NCI-H82 treated with DMSO at 0.1 percent for 48 hours (cell line): ENCODE measurements around the gene ADGRE3.
"Not testable (repeated sequence)": the region's sequence is repeated elsewhere in the genome, so short reads cannot be mapped to it uniquely, and the experiment has no call there.

Source experiments
- DNase-seq: peaks from one replicate; lab custom pipeline; 2025; ENCODE audit not compliant: unreplicated experiment; lab: John Stamatoyannopoulos, UW

Gene ADGRE3

GRCh38 chr19:14669940-14670339 lies 4.7 kb downstream of the ADGRE3 start:
- no peak for DNase-seq

GRCh38 chr19:14661372-14661924 lies 13.2 kb downstream of the ADGRE3 start:
- DNase-seq: no peak

- no peak for DNase-seq
Observed at GRCh38 chr19:14659874-14660489, 14.7 kb downstream of the ADGRE3 start.

DNA sequence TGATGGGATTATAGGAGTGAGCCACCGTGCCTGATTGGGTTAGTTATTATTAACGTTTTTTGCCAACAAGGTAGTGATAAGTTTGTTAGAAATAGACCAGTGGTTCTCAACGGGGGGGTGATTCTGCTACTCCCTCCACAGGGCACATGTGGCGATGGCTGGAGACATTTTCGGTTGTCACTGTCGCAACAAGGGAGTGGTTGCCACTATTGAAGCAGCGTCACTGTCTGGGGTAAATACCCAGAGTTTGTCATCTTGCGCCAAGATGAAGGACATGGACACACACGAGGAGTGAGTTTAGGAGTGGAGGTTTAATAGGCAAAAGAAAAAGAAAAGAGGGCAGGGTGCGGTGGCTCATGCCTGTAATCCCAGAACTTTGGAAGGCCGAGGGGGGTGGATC lies 18.9 kb downstream of the ADGRE3 start:
- no peak for DNase-seq

- DNase-seq: no peak
Observed at GRCh38 chr19:14654786-14655560, 19.7 kb downstream of the ADGRE3 start.

DNA sequence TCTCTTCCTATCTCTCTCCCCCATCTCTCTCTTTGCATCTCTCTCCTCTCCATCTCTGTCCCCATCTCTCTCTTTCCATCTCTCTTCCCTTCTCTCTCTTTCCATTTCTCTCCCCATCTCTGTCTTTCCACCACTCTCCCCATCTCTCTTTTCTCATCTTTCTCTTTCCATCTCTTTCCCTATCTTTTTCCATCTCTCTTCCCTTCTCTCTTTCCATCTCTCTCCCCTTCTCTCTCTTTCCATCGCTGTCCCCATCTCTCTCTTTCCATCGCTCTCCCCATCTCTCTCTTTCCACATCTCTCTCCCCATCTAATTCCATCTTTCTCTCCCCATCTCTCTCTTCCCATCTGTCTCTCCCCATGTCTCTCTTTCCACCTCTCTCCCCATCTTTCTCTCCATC lies 24.5 kb downstream of the ADGRE3 start:
- no peak for DNase-seq

- no peak for DNase-seq
Observed at GRCh38 chr19:14649020-14649419, 25.6 kb downstream of the ADGRE3 start.

DNA sequence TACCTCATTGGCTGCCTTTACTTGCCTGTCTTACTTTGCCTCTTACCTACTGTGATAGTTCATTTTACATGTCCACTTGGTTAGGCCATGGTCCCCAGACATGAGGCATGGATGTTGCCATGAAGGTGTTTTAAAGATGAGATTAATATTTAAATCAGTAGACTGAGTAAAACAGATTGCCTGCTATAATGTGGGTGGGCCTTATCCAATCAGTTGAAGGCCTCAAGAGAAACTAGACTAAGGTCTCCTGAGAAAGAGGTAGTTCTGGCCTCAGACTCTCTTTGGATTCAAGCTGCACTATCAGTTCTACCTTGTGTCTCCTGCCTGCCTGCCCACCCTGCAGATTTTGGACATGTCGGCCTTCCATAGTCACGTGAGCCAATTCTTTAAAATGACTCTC lies 26.1 kb downstream of the ADGRE3 start:
- no peak for DNase-seq

- no peak for DNase-seq
Observed at GRCh38 chr19:14639536-14640277, 34.9 kb downstream of the ADGRE3 start.

DNA sequence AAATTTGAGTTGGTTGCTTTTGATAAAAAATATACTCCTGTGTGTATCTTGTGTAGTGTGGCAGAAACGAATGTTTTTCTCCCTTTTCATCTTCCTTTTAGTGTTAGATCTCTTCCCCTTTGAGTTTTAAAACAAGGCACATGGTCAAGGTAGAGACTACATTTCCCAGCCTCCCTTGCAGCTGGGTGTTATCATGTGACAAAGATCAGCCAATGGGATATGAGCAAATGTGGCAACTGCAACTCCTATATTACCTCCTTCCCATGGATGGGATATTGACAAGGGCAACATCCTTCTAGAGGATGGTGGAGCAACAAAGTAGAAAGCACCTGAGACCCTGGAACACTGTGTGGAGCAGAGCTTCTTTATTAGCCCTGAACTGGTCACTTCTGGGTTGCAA lies 42.4 kb downstream of the ADGRE3 start:
- DNase-seq: peak; percentile 5

DNA sequence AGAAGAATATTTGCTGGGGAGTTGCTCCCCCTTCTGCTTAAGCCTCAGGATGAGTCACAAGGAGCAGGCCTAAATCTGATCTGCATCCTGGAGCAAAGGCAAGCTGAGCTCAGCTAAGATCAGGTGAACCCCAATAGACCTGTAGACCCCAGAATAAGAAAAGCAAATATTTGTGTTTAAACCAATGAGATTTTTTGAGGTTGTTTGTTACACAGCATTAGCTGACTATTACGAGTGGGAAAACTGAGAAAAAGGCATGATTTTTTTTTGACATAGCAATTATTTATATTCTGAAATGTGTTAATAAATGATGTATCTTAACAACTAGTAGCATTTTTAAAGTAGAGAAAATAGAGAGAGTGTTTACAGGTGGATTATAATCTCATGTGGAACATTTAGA lies 45.1 kb downstream of the ADGRE3 start:
- no peak for DNase-seq

- not testable (repeated sequence) for DNase-seq
Observed at GRCh38 chr19:14624491-14624890, 50.2 kb downstream of the ADGRE3 start.

DNA sequence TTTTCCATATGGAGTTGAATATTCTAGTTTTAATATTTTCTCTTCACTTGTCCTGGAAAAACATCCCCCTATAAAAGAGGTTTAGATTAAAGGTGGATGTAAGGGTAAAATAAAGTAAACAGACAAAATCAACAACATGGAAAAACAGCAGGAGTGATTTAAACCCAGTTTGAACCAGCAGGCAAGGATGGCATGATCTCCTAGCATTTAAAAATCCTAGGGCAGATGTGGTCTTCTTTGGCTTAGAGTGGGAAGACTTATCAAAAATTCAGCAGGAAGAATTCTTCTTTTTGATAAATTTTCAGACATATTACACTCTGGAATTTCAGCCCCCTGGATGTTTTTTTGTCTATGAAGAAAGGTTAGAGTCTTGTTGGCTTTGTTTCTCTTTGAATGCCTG lies 55.2 kb downstream of the ADGRE3 start:
- no peak for DNase-seq

- DNase-seq: no peak
Observed at GRCh38 chr19:14616407-14616806, 58.2 kb downstream of the ADGRE3 start.

DNA sequence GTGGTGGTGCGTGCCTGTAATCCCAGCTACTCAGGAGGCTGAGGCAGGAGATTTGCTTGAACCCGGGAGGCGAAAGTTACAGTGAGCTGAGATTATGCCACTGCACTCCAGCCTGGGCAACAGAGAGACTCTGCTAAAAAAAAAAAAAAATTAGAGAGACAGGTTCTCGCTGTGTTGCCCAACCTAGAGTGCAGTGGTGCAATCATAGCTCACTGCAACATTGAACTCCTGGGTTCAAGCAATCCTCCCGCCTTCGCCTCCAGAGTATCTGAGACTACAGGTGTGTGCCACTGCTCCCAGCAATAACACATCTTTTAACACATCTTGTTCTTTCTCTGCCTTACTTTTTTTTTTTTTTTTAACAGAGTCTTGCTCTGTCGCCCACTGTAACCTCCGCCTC lies 59.0 kb downstream of the ADGRE3 start:
- no peak for DNase-seq

GRCh38 chr19:14614099-14614412 lies 60.6 kb downstream of the ADGRE3 start:
- no peak for DNase-seq

GRCh38 chr19:14613399-14614098 lies 61.1 kb downstream of the ADGRE3 start:
- not testable (repeated sequence) for DNase-seq

GRCh38 chr19:14612657-14613056 lies 62.0 kb downstream of the ADGRE3 start:
- DNase-seq: no peak

DNA sequence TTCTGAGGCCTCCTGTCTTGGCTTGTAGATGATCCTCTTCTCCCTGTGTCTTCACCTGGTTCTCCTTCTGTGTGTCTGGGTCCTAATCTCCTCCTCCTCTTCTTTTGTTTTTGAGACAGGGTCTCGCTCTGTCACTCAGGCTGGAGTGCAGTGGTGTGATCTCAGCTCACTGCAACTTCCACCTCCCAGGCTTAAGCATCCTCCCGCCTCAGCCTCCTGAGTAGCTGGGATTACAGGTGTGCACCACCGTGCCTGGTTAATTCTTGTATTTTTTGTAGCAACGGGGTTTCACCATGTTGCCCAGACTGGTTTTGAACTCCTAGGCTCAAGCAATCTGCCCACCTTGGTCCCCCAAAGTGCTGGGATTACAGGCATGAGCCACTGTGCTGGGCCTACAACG lies 62.4 kb downstream of the ADGRE3 start:
- DNase-seq: not testable (repeated sequence)

GRCh38 chr19:14611051-14611450 lies 63.6 kb downstream of the ADGRE3 start:
- no peak for DNase-seq

GRCh38 chr19:14606627-14607026 lies 68.0 kb downstream of the ADGRE3 start:
- no peak for DNase-seq
